ENCODE results near the gene PEA15.

GRCh38 chr1:160260406-160261382, 55.5 kb downstream of the PEA15 start:
- TF ChIP-seq ZSCAN18 (tag by site-specific recombination; IDR thresholded peaks at IDR 0.05), result no peak
- peak; percentile 88 for TF ChIP-seq ZNF660 (tag by site-specific recombination; IDR thresholded peaks at IDR 0.05)
- no peak for TF ChIP-seq ZNF777 (tag by site-specific recombination; IDR thresholded peaks at IDR 0.05; ENCODE audit: borderline replicate concordance)
- no peak for TF ChIP-seq CTCF (tag by site-specific recombination; IDR thresholded peaks at IDR 0.05)
- peak; percentile 90 for TF ChIP-seq ZNF561 (tag by site-specific recombination; IDR thresholded peaks at IDR 0.05; ENCODE audit: borderline replicate concordance)
- TF ChIP-seq KLF16 (tag by site-specific recombination; IDR thresholded peaks at IDR 0.05), result no peak
- no peak for TF ChIP-seq ZNF341 (tag by site-specific recombination; IDR thresholded peaks at IDR 0.05; ENCODE audit: low read depth)
- 0 out of 2 replicates have a peak, but pooled peaks have one; percentile 11 for TF ChIP-seq REST (tag by site-specific recombination; IDR thresholded peaks at IDR 0.05)
